ENCODE measurements around the gene DERL3.

Gene DERL3

GRCh38 chr22:23857606-23858483, 19.0 kb upstream of the DERL3 start, which contains the start of gene SLC2A11:
Gene SLC2A11 (plus strand): TSS chr22:23857875. CDS start chr22:23858000, 125 bp downstream.
- peak; percentile 25; the same call in 1 of the 2 replicates for TF ChIP-seq CTCF (IDR thresholded peaks at IDR 0.05; ENCODE audit: low read length)
- no peak for TF ChIP-seq EZH2 (IDR thresholded peaks at IDR 0.05; ENCODE audit: borderline replicate concordance, low read length)
- peak within 1 kb of the TSS; percentile 80 for H3K9ac ChIP-seq (ENCODE audit: low read length)

GRCh38 chr22:23856721-23857605, 18.2 kb upstream of the DERL3 start:
- no peaks in the 10 kb centered on the region for H3K27me3 ChIP-seq (ENCODE audit: insufficient read depth, low read length)
- no peaks in the 10 kb centered on the region for H3K36me3 ChIP-seq (ENCODE audit: insufficient read depth, low read length)
- H2AFZ ChIP-seq (ENCODE audit: low read length): 0 out of 2 replicates have a peak overlapping the region, but pooled peaks have one; percentile 60
- peak overlapping the region; percentile 71 for H3K9ac ChIP-seq (ENCODE audit: low read length)
- H4K20me1 ChIP-seq (ENCODE audit: insufficient read depth, low read length): no peaks in the 10 kb centered on the region
- H3K4me3 ChIP-seq (ENCODE audit: low read depth, low read length, poor library complexity, severe bottlenecking): peak overlapping the region; percentile 70
- H3K9me3 ChIP-seq (ENCODE audit: low read length): no peaks in the 10 kb centered on the region
- peak overlapping the region; percentile 56 for H3K27ac ChIP-seq (ENCODE audit: low read depth, low read length, poor library complexity, severe bottlenecking)
- no peaks in the 10 kb centered on the region for H3K9me2 ChIP-seq (ENCODE audit: low read depth, low read length)
- H3K4me2 ChIP-seq (ENCODE audit: low read length): peak overlapping the region; percentile 83
- H3K79me2 ChIP-seq (ENCODE audit: insufficient read depth, low read length): no peaks in the 10 kb centered on the region
- TF ChIP-seq EZH2 (IDR thresholded peaks at IDR 0.05; ENCODE audit: borderline replicate concordance, low read length): no peak
- no peak for TF ChIP-seq CTCF (IDR thresholded peaks at IDR 0.05; ENCODE audit: low read length)
- peaks cover 27% of the 10 kb centered on the region for H3K4me1 ChIP-seq (ENCODE audit: insufficient read depth, low read length, severe bottlenecking)
- no peaks in the 10 kb centered on the region for H3F3A ChIP-seq (ENCODE audit: insufficient read depth, low read length)

More at GRCh38 chr22:23857606-23858483, 19.0 kb upstream of the DERL3 start, which contains the start of gene SLC2A11:
- H3K79me2 ChIP-seq (ENCODE audit: insufficient read depth, low read length): no peaks in the 10 kb centered on the region
- H3K4me3 ChIP-seq (ENCODE audit: low read depth, low read length, poor library complexity, severe bottlenecking): peak within 1 kb of the TSS; percentile 70
- 0 out of 2 replicates have a peak within 1 kb of the TSS, but pooled peaks have one; percentile 60 for H2AFZ ChIP-seq (ENCODE audit: low read length)
- H3K4me2 ChIP-seq (ENCODE audit: low read length): peak within 1 kb of the TSS; percentile 83
- H3K9me3 ChIP-seq (ENCODE audit: low read length): no peaks in the 10 kb centered on the region
- no peaks in the 10 kb centered on the region for H3K9me2 ChIP-seq (ENCODE audit: low read depth, low read length)
- H3K4me1 ChIP-seq (ENCODE audit: insufficient read depth, low read length, severe bottlenecking): peaks cover 27% of the 10 kb centered on the region
- H3K27me3 ChIP-seq (ENCODE audit: insufficient read depth, low read length): no peaks in the 10 kb centered on the region
- H3K27ac ChIP-seq (ENCODE audit: low read depth, low read length, poor library complexity, severe bottlenecking): peak within 1 kb of the TSS; percentile 82
- H3K36me3 ChIP-seq (ENCODE audit: insufficient read depth, low read length): no peaks in the 10 kb centered on the region
- no peaks in the 10 kb centered on the region for H3F3A ChIP-seq (ENCODE audit: insufficient read depth, low read length)
- no peaks in the 10 kb centered on the region for H4K20me1 ChIP-seq (ENCODE audit: insufficient read depth, low read length)

- Histone ChIP-seq H3K4me2 (ENCODE audit: low read length) (no peak overlapping the region), H3K27me3 (ENCODE audit: insufficient read depth, low read length) (peaks cover 5% of the 10 kb centered on the region; the same call in 1 of the 2 replicates), H4K20me1 (ENCODE audit: insufficient read depth, low read length) (no peaks in the 10 kb centered on the region), H3K36me3 (ENCODE audit: insufficient read depth, low read length) (no peaks in the 10 kb centered on the region), H3K9ac (ENCODE audit: low read length) (no peak overlapping the region), H3K27ac (ENCODE audit: low read depth, low read length, poor library complexity, severe bottlenecking) (no peak overlapping the region), H3F3A (ENCODE audit: insufficient read depth, low read length) (0 out of 2 replicates have a peak, but pooled peaks cover 3% of the 10 kb centered on the region), H2AFZ (ENCODE audit: low read length) (no peak overlapping the region), H3K79me2 (ENCODE audit: insufficient read depth, low read length) (no peaks in the 10 kb centered on the region), H3K4me3 (ENCODE audit: low read depth, low read length, poor library complexity, severe bottlenecking) (no peak overlapping the region), H3K9me2 (ENCODE audit: low read depth, low read length) (no peaks in the 10 kb centered on the region), H3K4me1 (ENCODE audit: insufficient read depth, low read length, severe bottlenecking) (peaks cover 54% of the 10 kb centered on the region), H3K9me3 (ENCODE audit: low read length) (no peaks in the 10 kb centered on the region)
- no peak for TF ChIP-seq CTCF (IDR thresholded peaks at IDR 0.05; ENCODE audit: low read length)
- no peak for TF ChIP-seq EZH2 (IDR thresholded peaks at IDR 0.05; ENCODE audit: borderline replicate concordance, low read length)
Observed at GRCh38 chr22:23850136-23850611, 11.4 kb upstream of the DERL3 start.
